K562 (cell line): ENCODE measurements around the gene GNRH2.

Experiments used
- CHD1 ChIP-seq: fragments of 200-600 bp; sonication (generic); IDR thresholded peaks from one replicate; pipeline ENCODE4 v1.6.1; 2012; ENCODE audit warnings: mild to moderate bottlenecking, moderate library complexity, low read length, inconsistent platforms
- CTBP1 ChIP-seq: fragments of 450-650 bp; IDR thresholded peaks from 2 replicates; pipeline ENCODE4 v1.6.1; 2016; ENCODE audit warnings: borderline replicate concordance
- GTF3C2 ChIP-seq: IDR thresholded peaks from 3 replicates; pipeline ENCODE4 v1.6.1; 2011; ENCODE audit warnings: borderline replicate concordance, mild to moderate bottlenecking, moderate library complexity; ENCODE audit not compliant: insufficient read length; ENCODE audit errors: extremely low read depth
- IRF1 ChIP-seq: sonication (generic); formaldehyde crosslinking; IDR thresholded peaks from 2 replicates; pipeline ENCODE4 v1.8.0; 2022; ENCODE audit warnings: missing genetic modification reagents, mild to moderate bottlenecking, borderline replicate concordance
- PHF8 ChIP-seq: fragments of 200-600 bp; sonication (generic); IDR thresholded peaks from 2 replicates; pipeline ENCODE4 v1.6.1; 2012; ENCODE audit warnings: mixed run types, mild to moderate bottlenecking, inconsistent platforms, low read length, moderate library complexity, borderline replicate concordance
- POLR2AphosphoS5 ChIP-seq: IDR thresholded peaks from 2 replicates; pipeline ENCODE4 v1.6.1; 2011; ENCODE audit warnings: mild to moderate bottlenecking, low read depth, low read length, moderate library complexity; ENCODE audit not compliant: control insufficient read depth, insufficient read depth
- REST ChIP-seq, 2 experiments: fragments of 450-650 bp; formaldehyde crosslinking in 1 of 2; IDR thresholded peaks; 2 replicates each; pipeline versions ENCODE4 v1.4.0 to v1.6.1; 2014 to 2020; ENCODE audit warnings: mild to moderate bottlenecking in 2 of 2, borderline replicate concordance in 1 of 2, low read depth in 1 of 2
- RFX5 ChIP-seq: IDR thresholded peaks from 2 replicates; pipeline ENCODE4 v1.6.1; 2011; ENCODE audit warnings: low read depth, mild to moderate bottlenecking, improper control_type of control experiment, low read length
- SPI1 ChIP-seq: IDR thresholded peaks from 2 replicates; pipeline ENCODE4 v1.6.1; 2011; ENCODE audit warnings: low read depth, low read length, control low read depth, borderline replicate concordance
- ZNF197 ChIP-seq: fragments of 200-800 bp; sonication (Bioruptor generic); IDR thresholded peaks from 2 replicates; pipeline ENCODE4 v1.6.1; 2016; ENCODE audit warnings: low read depth, missing genetic modification characterization, missing compliant biosample characterization
- ZNF263 ChIP-seq: sonication (generic); formaldehyde crosslinking; IDR thresholded peaks from 2 replicates; pipeline ENCODE4 v1.8.0; 2022; ENCODE audit warnings: mild to moderate bottlenecking, missing genetic modification reagents, borderline replicate concordance
- ZNF280A ChIP-seq: fragments of 450-650 bp; IDR thresholded peaks from 2 replicates; pipeline ENCODE4 v1.6.1; 2018; ENCODE audit warnings: mild to moderate bottlenecking, low read depth; ENCODE audit not compliant: partially characterized antibody

GRCh38 chr20:3044336-3044965 is 1.0 kb downstream of the GNRH2 start:
- TF ChIP-seq SPI1 (no peak), REST (IDR thresholded peaks at IDR 0.05; ENCODE audit: borderline replicate concordance) (no peak), REST (CRISPR knock-in tag; IDR thresholded peaks at IDR 0.05; ENCODE audit: low read depth) (no peak), CTBP1 (no peak), IRF1 (CRISPR knock-in tag) (no peak), ZNF263 (CRISPR knock-in tag) (no peak), GTF3C2 (no peak), ZNF280A (no peak), ZNF197 (CRISPR knock-in tag) (no peak), RFX5 (no peak), PHF8 (no peak), POLR2AphosphoS5 (no peak), CHD1 (no peak)
